ENCODE results near the gene GNG2. TPM values are rescaled to one million over a fixed set of nuclear protein-coding genes. Genes with fewer than 3 reads are reported as not detected.
A peak's percentile ranks its signal among the peaks of the same experiment; 100 is the strongest.

The GNG2 gene
- total RNA-seq, 6 experiments from 2014 or later, result 1.9 to 7.6 (median 3.5) TPM

- Histone ChIP-seq H3K27ac (no peak overlapping the region), H3K4me3 (no peak overlapping the region), H3K36me3 (no peaks in the 10 kb centered on the region), H3K27me3 (no peaks in the 10 kb centered on the region), H3K4me1 (no peaks in the 10 kb centered on the region), H3K9me3 (no peaks in the 10 kb centered on the region)
- intact Hi-C loops (cut with DNase I), result no loop called here
- WGBS (ENCODE audit: insufficient coverage, low coverage, low lambda C conversion rate, missing lambda C conversion rate), result 72% methylated on average over 3 of the region's 3 CpGs
- peak in 1 of 4 donors; percentile 23 for ATAC-seq
- no peak for DNase-seq
- TF ChIP-seq CTCF (IDR thresholded peaks at IDR 0.05), result no peak
- TF ChIP-seq POLR2A (IDR thresholded peaks at IDR 0.05), result no peak
These were observed 47.7 kb downstream of the GNG2 start for GRCh38 chr14:51908086-51908485.

- no peak for TF ChIP-seq POLR2A (IDR thresholded peaks at IDR 0.05)
- no peak for ATAC-seq
These were observed 51.8 kb downstream of the GNG2 start for GRCh38 chr14:51912112-51912786.

GRCh38 chr14:51914310-51914709, 53.9 kb downstream of the GNG2 start:
- Histone ChIP-seq H3K4me3 (no peak overlapping the region), H3K9me3 (no peaks in the 10 kb centered on the region), H3K27ac (no peak overlapping the region), H3K4me1 (no peaks in the 10 kb centered on the region), H3K27me3 (no peaks in the 10 kb centered on the region), H3K36me3 (no peaks in the 10 kb centered on the region)
- no peak for TF ChIP-seq POLR2A (IDR thresholded peaks at IDR 0.05)
- no peak for TF ChIP-seq CTCF (IDR thresholded peaks at IDR 0.05)
- 72% methylated on average over 6 of the region's 6 CpGs for WGBS (ENCODE audit: insufficient coverage, low coverage, low lambda C conversion rate, missing lambda C conversion rate)
- DNase-seq, result no peak
- intact Hi-C loops (cut with DNase I), result no loop called here
- no peak for ATAC-seq

More at GRCh38 chr14:51912112-51912786, 51.8 kb downstream of the GNG2 start:
- intact Hi-C loops (cut with DNase I), result no loop called here
- no peak for DNase-seq
- H3K4me3 ChIP-seq, result no peak overlapping the region
- no peaks in the 10 kb centered on the region for H3K4me1 ChIP-seq
- no peaks in the 10 kb centered on the region for H3K9me3 ChIP-seq
- H3K27ac ChIP-seq, result no peak overlapping the region
- no peaks in the 10 kb centered on the region for H3K27me3 ChIP-seq
- WGBS (ENCODE audit: insufficient coverage, low coverage, low lambda C conversion rate, missing lambda C conversion rate), result 90% methylated on average over 2 of the region's 2 CpGs
- no peaks in the 10 kb centered on the region for H3K36me3 ChIP-seq

GRCh38 chr14:51917193-51917592, 56.8 kb downstream of the GNG2 start:
- H3K9me3 ChIP-seq, result no peaks in the 10 kb centered on the region
- 56% methylated on average over 5 of the region's 6 CpGs for WGBS (ENCODE audit: insufficient coverage, low coverage, low lambda C conversion rate, missing lambda C conversion rate)
- no peaks in the 10 kb centered on the region for H3K27me3 ChIP-seq
- intact Hi-C loops (cut with DNase I), result no loop called here
- H3K36me3 ChIP-seq, result no peaks in the 10 kb centered on the region
- ATAC-seq (no peak), DNase-seq (no peak)
- no peak overlapping the region for H3K4me3 ChIP-seq
- H3K4me1 ChIP-seq, result no peaks in the 10 kb centered on the region
- H3K27ac ChIP-seq, result no peak overlapping the region
- TF ChIP-seq POLR2A (IDR thresholded peaks at IDR 0.05), result no peak
- TF ChIP-seq CTCF (IDR thresholded peaks at IDR 0.05), result no peak

- Histone ChIP-seq H3K27me3 (no peaks in the 10 kb centered on the region), H3K36me3 (no peaks in the 10 kb centered on the region), H3K27ac (no peak overlapping the region), H3K9me3 (no peaks in the 10 kb centered on the region), H3K4me3 (no peak overlapping the region), H3K4me1 (no peaks in the 10 kb centered on the region)
- WGBS (ENCODE audit: insufficient coverage, low coverage, low lambda C conversion rate, missing lambda C conversion rate), result 42% methylated on average over 3 of the region's 3 CpGs
- ATAC-seq, result no peak
- TF ChIP-seq CTCF (IDR thresholded peaks at IDR 0.05), result no peak
- no peak for TF ChIP-seq POLR2A (IDR thresholded peaks at IDR 0.05)
- no peak for DNase-seq
- intact Hi-C loops (cut with DNase I), result no loop called here
These were observed 60.6 kb downstream of the GNG2 start for GRCh38 chr14:51921026-51921425.
